ENCODE results near the gene MISP3.

DNA sequence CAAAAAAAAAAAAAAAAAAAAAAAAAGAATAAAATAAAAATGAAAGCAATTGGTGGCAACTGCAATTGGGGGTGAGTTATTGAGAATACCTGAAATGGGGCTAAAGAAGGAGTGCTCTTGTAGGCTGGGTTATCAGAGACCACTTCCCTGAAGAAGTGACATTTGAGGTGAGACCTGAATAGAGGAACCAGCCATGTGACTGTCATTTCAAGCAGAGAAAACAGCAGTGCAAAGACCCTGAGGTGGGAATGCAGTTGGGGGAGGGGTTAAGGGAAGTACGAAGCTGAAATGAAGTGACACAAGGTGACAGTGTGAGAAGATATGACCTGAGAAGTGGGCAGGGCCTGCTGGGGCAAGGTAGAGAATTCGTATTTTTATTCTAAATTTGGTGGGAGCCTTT is 6.5 kb upstream of the MISP3 start:
- no peak for TF ChIP-seq EZH2 (IDR thresholded peaks at IDR 0.05; ENCODE audit: low read length)
- TF ChIP-seq, protein P1, sequence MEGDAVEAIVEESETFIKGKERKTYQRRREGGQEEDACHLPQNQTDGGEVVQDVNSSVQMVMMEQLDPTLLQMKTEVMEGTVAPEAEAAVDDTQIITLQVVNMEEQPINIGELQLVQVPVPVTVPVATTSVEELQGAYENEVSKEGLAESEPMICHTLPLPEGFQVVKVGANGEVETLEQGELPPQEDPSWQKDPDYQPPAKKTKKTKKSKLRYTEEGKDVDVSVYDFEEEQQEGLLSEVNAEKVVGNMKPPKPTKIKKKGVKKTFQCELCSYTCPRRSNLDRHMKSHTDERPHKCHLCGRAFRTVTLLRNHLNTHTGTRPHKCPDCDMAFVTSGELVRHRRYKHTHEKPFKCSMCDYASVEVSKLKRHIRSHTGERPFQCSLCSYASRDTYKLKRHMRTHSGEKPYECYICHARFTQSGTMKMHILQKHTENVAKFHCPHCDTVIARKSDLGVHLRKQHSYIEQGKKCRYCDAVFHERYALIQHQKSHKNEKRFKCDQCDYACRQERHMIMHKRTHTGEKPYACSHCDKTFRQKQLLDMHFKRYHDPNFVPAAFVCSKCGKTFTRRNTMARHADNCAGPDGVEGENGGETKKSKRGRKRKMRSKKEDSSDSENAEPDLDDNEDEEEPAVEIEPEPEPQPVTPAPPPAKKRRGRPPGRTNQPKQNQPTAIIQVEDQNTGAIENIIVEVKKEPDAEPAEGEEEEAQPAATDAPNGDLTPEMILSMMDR (optimal IDR thresholded peaks at IDR 0.05 in 1 of 3, IDR thresholded peaks at IDR 0.05 in 1 of 3, conservative IDR thresholded peaks at IDR 0.05 in 1 of 3; ENCODE audit: extremely low read depth in 1 of 3, insufficient read depth in 2 of 3, low read length in 3 of 3) = no peak
